GM12873 (cell line): ENCODE results near the gene PPP2CA.

Experiments used
- TF ChIP-seq, protein P1 (sequence below): IDR thresholded peaks from 2 replicates; pipeline ENCODE4 v1.5.1; 2012; ENCODE audit warnings: low read depth, mild to moderate bottlenecking, moderate library complexity, low read length, control low read depth; ENCODE audit not compliant: insufficient read depth; ENCODE audit errors: missing control alignments

PPP2CA gene

DNA sequence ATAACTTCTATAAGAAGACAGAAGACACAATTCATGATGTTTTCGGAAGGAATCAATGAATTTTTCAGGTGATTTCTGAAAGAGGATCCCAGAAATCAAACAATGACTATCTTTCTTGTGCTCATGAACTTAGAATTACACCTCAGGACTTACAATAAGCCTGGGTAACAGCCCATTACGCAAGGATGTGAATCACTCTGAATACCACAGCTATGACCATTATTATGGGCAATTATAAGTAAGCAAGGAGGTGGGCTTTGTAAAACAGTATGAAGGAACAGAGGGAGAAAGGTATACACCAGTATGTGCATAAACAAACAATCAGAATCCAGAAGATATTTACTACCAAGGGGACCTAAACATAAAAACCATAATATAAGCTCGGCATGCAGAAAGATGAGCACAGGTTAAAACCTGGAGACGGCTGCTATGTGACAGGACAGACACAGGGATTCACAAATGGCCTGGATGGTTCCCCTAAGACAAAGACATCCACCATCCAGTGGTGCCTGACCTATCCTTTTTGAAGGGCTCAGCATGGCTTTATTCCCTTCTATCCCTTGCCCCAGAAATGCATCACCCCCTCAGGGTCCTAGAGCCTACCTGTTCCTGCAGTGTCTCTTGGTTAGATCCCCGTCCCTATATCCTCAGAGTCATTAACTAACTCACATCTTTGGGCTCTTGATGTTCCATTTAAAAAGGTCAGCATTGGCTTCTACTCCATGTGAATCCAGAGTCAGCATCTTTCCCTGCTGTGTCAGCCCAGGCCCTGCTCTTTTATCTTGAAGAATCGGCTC is 21.8 kb upstream of the PPP2CA start:
- TF ChIP-seq, protein P1, sequence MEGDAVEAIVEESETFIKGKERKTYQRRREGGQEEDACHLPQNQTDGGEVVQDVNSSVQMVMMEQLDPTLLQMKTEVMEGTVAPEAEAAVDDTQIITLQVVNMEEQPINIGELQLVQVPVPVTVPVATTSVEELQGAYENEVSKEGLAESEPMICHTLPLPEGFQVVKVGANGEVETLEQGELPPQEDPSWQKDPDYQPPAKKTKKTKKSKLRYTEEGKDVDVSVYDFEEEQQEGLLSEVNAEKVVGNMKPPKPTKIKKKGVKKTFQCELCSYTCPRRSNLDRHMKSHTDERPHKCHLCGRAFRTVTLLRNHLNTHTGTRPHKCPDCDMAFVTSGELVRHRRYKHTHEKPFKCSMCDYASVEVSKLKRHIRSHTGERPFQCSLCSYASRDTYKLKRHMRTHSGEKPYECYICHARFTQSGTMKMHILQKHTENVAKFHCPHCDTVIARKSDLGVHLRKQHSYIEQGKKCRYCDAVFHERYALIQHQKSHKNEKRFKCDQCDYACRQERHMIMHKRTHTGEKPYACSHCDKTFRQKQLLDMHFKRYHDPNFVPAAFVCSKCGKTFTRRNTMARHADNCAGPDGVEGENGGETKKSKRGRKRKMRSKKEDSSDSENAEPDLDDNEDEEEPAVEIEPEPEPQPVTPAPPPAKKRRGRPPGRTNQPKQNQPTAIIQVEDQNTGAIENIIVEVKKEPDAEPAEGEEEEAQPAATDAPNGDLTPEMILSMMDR: no peak

DNA sequence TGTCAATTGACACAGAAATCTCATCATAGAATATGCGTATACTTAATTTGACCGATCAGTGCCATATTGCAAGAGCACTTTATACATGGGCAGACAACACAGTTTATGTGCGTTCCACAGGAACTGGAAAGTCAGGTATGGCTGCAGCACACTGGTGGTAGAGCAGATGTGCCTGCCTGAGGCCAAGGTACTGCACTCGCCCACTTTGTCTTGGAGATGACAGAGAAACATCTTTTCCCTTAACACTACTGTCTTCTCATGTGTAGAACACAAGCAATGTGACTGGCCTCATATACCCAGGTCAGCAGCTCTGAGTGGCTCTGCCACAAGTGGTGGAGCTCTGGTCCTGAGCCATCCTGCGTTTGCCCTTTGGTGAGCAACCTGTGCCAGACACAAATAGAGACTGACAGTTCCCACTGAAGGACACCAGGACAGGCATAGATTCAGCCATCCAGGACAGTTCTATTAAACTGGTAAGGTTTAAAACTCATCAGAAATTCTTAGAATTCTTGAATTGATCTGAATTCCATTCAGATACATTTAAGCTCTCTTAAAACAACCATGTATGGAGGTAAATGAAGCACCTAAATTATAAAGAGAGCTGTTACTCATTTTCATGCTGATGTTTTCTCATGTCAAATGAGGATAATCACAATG is 21.0 kb upstream of the PPP2CA start:
- TF ChIP-seq, protein P1: no peak

DNA sequence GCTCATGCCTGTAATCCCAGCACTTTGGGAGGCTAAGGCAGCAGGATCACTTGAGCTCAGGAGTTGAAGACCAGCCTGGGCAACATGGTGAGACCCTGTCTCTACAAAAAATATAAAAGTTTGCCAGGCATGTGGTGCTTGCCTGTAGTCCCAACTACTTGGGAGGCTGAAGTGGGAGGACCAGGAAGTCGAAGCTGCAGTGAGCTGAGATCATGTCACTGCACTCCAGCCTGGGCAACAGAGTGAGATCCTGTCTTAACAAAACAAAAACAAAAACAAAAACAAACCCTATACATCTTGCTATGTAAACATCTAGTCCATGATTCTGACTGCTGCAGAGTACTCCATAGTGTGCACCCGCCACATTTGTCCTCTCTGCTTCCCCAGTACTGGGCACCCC is 19.8 kb upstream of the PPP2CA start:
- TF ChIP-seq, protein P1: no peak

DNA sequence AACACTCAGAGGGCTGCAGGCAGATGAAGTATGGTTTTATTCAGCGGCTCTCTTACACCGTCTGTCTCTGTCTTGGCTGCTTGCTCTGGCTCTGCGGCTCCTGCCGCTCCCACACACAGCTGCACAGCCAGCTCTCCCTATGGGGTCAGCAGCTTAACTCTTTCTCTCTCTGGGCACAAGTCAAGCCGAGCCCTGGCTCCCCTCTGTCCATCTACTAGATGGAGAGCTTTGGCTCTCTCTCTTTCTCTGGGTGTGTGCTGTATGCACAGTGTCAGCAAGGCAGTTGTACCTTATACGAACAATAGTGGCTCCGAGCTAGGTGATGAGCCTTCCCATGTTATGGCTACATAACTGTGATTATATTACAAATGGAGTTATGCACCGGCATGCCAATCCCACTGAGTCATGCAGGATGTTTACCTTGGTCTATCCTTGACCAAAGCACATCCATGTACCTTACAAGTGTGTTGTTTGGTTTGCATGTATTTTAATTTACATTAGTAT is 19.3 kb upstream of the PPP2CA start:
- TF ChIP-seq, protein P1: no peak

DNA sequence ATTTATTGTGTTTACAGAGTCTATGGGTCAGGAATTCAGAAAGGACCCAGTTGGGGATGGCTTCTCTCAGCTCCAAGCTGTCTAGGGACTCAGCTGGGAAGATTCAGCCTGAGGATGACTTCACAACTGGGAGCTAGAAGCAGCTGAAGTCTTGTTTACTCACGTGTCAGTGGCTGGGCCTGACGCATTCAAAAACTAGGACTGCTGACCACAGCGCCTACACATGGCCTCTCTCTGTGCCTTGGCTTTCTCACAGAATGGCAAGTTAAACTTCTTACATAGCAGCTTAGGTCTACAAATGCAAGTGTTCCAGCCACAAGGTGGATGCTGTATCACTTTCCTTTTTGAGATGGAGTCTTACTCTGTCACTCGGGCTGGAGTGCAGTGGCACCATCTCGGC is 16.3 kb upstream of the PPP2CA start:
- TF ChIP-seq, protein P1: no peak

DNA sequence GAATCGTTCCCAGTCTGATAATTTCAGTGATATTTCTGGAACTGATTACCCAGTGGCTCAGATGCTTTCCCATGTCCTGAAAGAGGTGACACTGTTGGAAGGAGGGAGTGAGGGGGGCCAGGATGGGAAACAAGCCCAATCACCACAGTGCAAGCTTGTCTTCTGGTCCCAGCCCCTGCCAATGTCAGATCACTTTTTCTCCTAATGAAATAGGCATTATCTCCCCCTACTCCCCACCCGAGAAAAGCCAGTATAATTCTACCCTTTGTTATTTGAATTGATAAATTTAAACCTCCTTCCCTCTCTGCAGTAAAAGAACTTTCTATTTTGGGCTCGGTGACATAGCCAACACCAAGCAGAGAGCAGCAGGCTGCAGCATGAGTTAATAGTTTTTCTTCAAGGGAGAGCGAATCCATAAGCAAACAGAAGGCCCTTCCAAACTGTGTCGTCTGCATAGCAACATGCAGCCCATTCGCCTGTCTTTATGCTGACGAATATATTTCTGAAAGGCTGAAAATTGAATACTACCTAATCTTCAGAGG is 14.6 kb upstream of the PPP2CA start:
- TF ChIP-seq, protein P1: no peak

DNA sequence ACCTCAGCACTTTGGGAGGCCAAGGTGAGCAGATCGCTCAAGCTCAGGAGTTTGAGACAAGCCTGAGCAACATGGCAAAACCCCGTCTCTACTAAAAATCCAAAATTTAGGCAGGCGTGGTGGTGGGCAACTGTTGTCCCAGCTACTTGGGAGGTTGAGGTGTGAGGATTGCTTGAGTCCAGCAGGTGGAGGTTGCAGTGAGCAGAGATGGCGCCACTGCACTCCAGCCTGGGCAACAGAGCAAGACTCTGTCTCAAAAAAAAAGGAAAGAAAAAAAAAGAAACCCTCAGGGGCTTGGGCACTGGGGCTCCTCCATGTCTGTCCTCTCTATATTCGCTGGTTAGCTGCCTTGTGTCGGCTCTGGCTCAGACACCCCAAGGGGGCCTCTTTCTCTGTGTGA is 10.9 kb upstream of the PPP2CA start:
- TF ChIP-seq, protein P1: no peak
